ENCODE results near the gene LAMTOR3. TPM values are rescaled to one million over a fixed set of nuclear protein-coding genes. Genes with fewer than 3 reads are reported as not detected.
A peak's percentile ranks its signal among the peaks of the same experiment; 100 is the strongest.

Gene LAMTOR3
- total and polyA plus RNA-seq, 10 donors: 22.4 to 52.6 (median 37.9) TPM

DNA sequence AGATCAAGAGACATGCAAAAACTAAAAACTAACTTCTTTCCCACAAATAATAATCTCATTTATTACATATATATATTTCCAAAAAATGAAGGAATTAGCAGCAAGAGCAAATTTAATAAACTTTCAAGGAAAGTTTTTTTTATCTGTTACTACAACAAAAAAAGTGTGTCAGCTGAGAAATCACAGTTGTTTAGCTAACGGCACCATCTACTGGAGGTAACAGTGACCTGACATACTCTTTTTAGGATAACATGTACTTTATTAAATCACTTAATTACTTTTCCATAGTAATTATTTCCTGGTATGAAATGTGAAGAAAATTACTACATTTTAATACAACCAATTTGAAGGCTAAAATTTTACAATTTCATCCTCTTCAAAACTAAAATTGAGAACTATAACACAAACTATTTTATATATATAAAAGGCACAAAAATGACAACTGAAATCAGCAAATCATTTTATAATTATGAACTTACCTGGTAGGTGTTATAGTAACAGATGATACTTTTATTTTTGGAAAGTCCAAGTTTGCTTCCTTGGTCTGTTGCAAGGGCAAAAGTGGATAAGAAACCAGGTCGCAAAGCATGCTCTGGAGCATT is 9.1 kb downstream of the LAMTOR3 start:
- TF ChIP-seq CTCF (IDR thresholded peaks at IDR 0.05 in 8 of 11, conservative IDR thresholded peaks at IDR 0.05 in 3 of 11): peak in 9 of 11 experiments; percentile 6 to 51 (median 37)
- no peak for TF ChIP-seq POLR2AphosphoS5 (IDR thresholded peaks at IDR 0.05)
- H3K27me3 ChIP-seq (replicated peaks in 1 of 7): no peaks in the 10 kb centered on the region
- intact Hi-C loops (cut with DNase I; ENCODE audit: low total_unique reads): no loop called here
- no peak overlapping the region for H3K27ac ChIP-seq
- DNase-seq: no peak
- H3K4me1 ChIP-seq: peaks cover 0 to 31% (median 13%) of the 10 kb centered on the region in 6 donors
- no peaks in the 10 kb centered on the region for H3K9me3 ChIP-seq
- WGBS, 5 donors: 73 to 86% (median 77%) methylated on average over 2 of the region's 2 CpGs
- H3K4me3 ChIP-seq: no peak overlapping the region
- H3K36me3 ChIP-seq: peaks cover 0 to 85% (median 58%) of the 10 kb centered on the region in 6 donors

GRCh38 chr4:99879458-99879857 is 14.8 kb downstream of the LAMTOR3 start:
- TF ChIP-seq POLR2AphosphoS5 (IDR thresholded peaks at IDR 0.05) (no peak), POLR2A (IDR thresholded peaks at IDR 0.05) (no peak), CTCF (IDR thresholded peaks at IDR 0.05 in 8 of 11, conservative IDR thresholded peaks at IDR 0.05 in 3 of 11) (no peak)
- WGBS, 5 donors: 67 to 96% (median 89%) methylated on average over 3 of the region's 3 CpGs
- Histone ChIP-seq H3K27me3 (replicated peaks in 1 of 7) (no peaks in the 10 kb centered on the region), H3K4me3 (no peak overlapping the region), H3K36me3 (peaks cover 0 to 83% (median 67%) of the 10 kb centered on the region in 6 donors), H3K27ac (no peak overlapping the region), H3K9me3 (no peaks in the 10 kb centered on the region), H3K4me1 (no peaks in the 10 kb centered on the region)
- intact Hi-C loops (cut with DNase I; ENCODE audit: low total_unique reads): no loop called here
- no peak for DNase-seq

GRCh38 chr4:99878604-99879003 is 15.6 kb downstream of the LAMTOR3 start:
- TF ChIP-seq POLR2AphosphoS5 (IDR thresholded peaks at IDR 0.05) (no peak), CTCF (IDR thresholded peaks at IDR 0.05 in 8 of 11, conservative IDR thresholded peaks at IDR 0.05 in 3 of 11) (no peak), POLR2A (IDR thresholded peaks at IDR 0.05) (no peak)
- Histone ChIP-seq H3K27ac (no peak overlapping the region), H3K9me3 (no peaks in the 10 kb centered on the region), H3K27me3 (replicated peaks in 1 of 7) (no peaks in the 10 kb centered on the region), H3K4me3 (no peak overlapping the region), H3K4me1 (no peaks in the 10 kb centered on the region), H3K36me3 (peaks cover 0 to 75% (median 60%) of the 10 kb centered on the region in 6 donors)
- DNase-seq: no peak
- intact Hi-C loops (cut with DNase I; ENCODE audit: low total_unique reads): no loop called here

GRCh38 chr4:99876946-99877345 is 17.3 kb downstream of the LAMTOR3 start:
- H3K4me1 ChIP-seq: no peaks in the 10 kb centered on the region
- no peaks in the 10 kb centered on the region for H3K27me3 ChIP-seq (replicated peaks in 1 of 7)
- intact Hi-C loops (cut with DNase I; ENCODE audit: low total_unique reads): no loop called here
- no peak overlapping the region for H3K4me3 ChIP-seq
- DNase-seq: no peak
- H3K27ac ChIP-seq: no peak overlapping the region
- 89 to 97% (median 90%) methylated on average over 3 of the region's 3 CpGs for WGBS, 5 donors
- no peak for TF ChIP-seq POLR2A (IDR thresholded peaks at IDR 0.05)
- TF ChIP-seq CTCF (IDR thresholded peaks at IDR 0.05 in 8 of 11, conservative IDR thresholded peaks at IDR 0.05 in 3 of 11): no peak
- no peak for TF ChIP-seq POLR2AphosphoS5 (IDR thresholded peaks at IDR 0.05)
- no peaks in the 10 kb centered on the region for H3K9me3 ChIP-seq
- peaks cover 0 to 61% (median 50%) of the 10 kb centered on the region in 6 donors for H3K36me3 ChIP-seq

Data from spleen (tissue), 11 donors.